Neural progenitor cell (in vitro differentiated cells): ENCODE data around the gene TBC1D2. TPM values are rescaled to one million over a fixed set of nuclear protein-coding genes. Genes with fewer than 3 reads are reported as not detected.
A peak's percentile ranks its signal among the peaks of the same experiment; 100 is the strongest.

Experiments
- DNase-seq: peaks from one replicate; pipeline ENCODE4 v3.0.0-alpha.2; 2016; ENCODE audit warnings: low spot score
- H2AFZ ChIP-seq: fragments of 200-600 bp; sonication (generic); replicated peaks from 2 replicates; pipeline ENCODE4 v1.6.1; 2016; ENCODE audit warnings: antibody characterized with exemption
- H3F3A ChIP-seq: fragments of 200-600 bp; sonication (generic); 2 replicates; pipeline ENCODE4 v1.6.1; 2016; ENCODE audit warnings: antibody characterized with exemption, low read depth
- H3K27ac ChIP-seq: fragments of 200-600 bp; sonication (generic); 2 replicates; pipeline ENCODE4 v1.5.1; 2016; ENCODE audit warnings: mild to moderate bottlenecking
- H3K27me3 ChIP-seq: fragments of 200-600 bp; sonication (generic); 2 replicates; pipeline ENCODE4 v1.6.1; 2016; ENCODE audit warnings: mild to moderate bottlenecking, moderate library complexity
- H3K36me3 ChIP-seq: fragments of 200-600 bp; sonication (generic); 2 replicates; pipeline ENCODE4 v1.5.1; 2016
- H3K4me1 ChIP-seq: fragments of 200-600 bp; sonication (generic); 2 replicates; pipeline ENCODE4 v1.6.1; 2016; ENCODE audit warnings: mixed run types
- H3K4me2 ChIP-seq: fragments of 200-600 bp; sonication (generic); 2 replicates; pipeline ENCODE4 v1.6.1; 2016
- H3K4me3 ChIP-seq: fragments of 200-600 bp; sonication (generic); 2 replicates; pipeline ENCODE4 v1.5.1; 2016
- H3K79me2 ChIP-seq: fragments of 200-600 bp; sonication (generic); 2 replicates; pipeline ENCODE4 v1.6.1; 2016; ENCODE audit warnings: low read depth
- H3K9ac ChIP-seq: fragments of 200-600 bp; sonication (generic); 2 replicates; pipeline ENCODE4 v1.6.1; 2016
- H3K9me3 ChIP-seq: fragments of 200-600 bp; sonication (generic); 2 replicates; pipeline ENCODE4 v1.5.1; 2016; ENCODE audit warnings: low read depth
- H4K20me1 ChIP-seq: fragments of 200-600 bp; sonication (generic); 2 replicates; pipeline ENCODE4 v1.6.1; 2016; ENCODE audit warnings: low read depth
- H3K27ac Mint-ChIP-seq: 3 replicates; pipeline ENCODE4 v1.8.0; 2021; ENCODE audit warnings: mixed read lengths
- H3K27me3 Mint-ChIP-seq: 2 replicates; pipeline ENCODE4 v1.8.0; 2022; ENCODE audit warnings: low read depth, mild to moderate bottlenecking, inconsistent platforms, moderate library complexity, mixed read lengths; ENCODE audit not compliant: insufficient read depth
- H3K36me3 Mint-ChIP-seq: 3 replicates; pipeline ENCODE4 v1.8.0; 2021; ENCODE audit warnings: mixed read lengths
- H3K4me1 Mint-ChIP-seq: 3 replicates; pipeline ENCODE4 v1.8.0; 2021; ENCODE audit warnings: mixed read lengths
- H3K4me3 Mint-ChIP-seq: 3 replicates; pipeline ENCODE4 v1.8.0; 2021; ENCODE audit warnings: mild to moderate bottlenecking, moderate library complexity, mixed read lengths
- H3K9me3 Mint-ChIP-seq: 3 replicates; pipeline ENCODE4 v1.8.0; 2020; ENCODE audit warnings: mixed read lengths
- CTCF ChIP-seq: fragments of 200-600 bp; sonication (generic); IDR thresholded peaks from 2 replicates; pipeline ENCODE4 v1.5.1; 2017; ENCODE audit warnings: antibody characterized with exemption, mild to moderate bottlenecking
- EZH2 ChIP-seq: fragments of 200-600 bp; sonication (generic); IDR thresholded peaks from 2 replicates; pipeline ENCODE4 v1.6.1; 2017; ENCODE audit warnings: antibody characterized with exemption, mild to moderate bottlenecking, moderate library complexity
- EZH2phosphoT487 ChIP-seq: fragments of 200-600 bp; sonication (generic); IDR thresholded peaks from 2 replicates; pipeline ENCODE4 v1.6.1; 2017; ENCODE audit warnings: antibody characterized with exemption
- total RNA-seq: library from RNA; depleted of rRNA; stranded (reverse); fragments of >200 nt; gene quantifications from 2 replicates; pipeline ENCODE4 v1.2.3, GENCODE V29; 2015; ENCODE audit warnings: low replicate concordance

TBC1D2 gene
- total RNA-seq, 1 donor from 2014 or later: 0.41 TPM

- Mint-ChIP-seq H3K4me1 (peaks cover 8% of the 10 kb centered on the region), H3K4me3 (peak overlapping the region; percentile 85), H3K9me3 (no peaks in the 10 kb centered on the region), H3K36me3 (no peaks in the 10 kb centered on the region), H3K27ac (peak overlapping the region; percentile 31), H3K27me3 (peaks cover 14% of the 10 kb centered on the region)
- H4K20me1 ChIP-seq: no peaks in the 10 kb centered on the region
- DNase-seq: peak; percentile 21
- peak overlapping the region; percentile 87 for H3K4me2 ChIP-seq
- no peak overlapping the region for H3K9ac ChIP-seq
- H3K9me3 ChIP-seq: no peaks in the 10 kb centered on the region
- H3F3A ChIP-seq: peaks cover 16% of the 10 kb centered on the region
- TF ChIP-seq CTCF (no peak), EZH2 (no peak), EZH2phosphoT487 (no peak)
- no peaks in the 10 kb centered on the region for H3K79me2 ChIP-seq
- peaks cover 21% of the 10 kb centered on the region for H3K27me3 ChIP-seq
- peaks cover 9% of the 10 kb centered on the region for H3K4me1 ChIP-seq
- H3K27ac ChIP-seq: no peak overlapping the region
- peak overlapping the region; percentile 76 for H3K4me3 ChIP-seq
- no peaks in the 10 kb centered on the region for H3K36me3 ChIP-seq
- peak overlapping the region; percentile 96 for H2AFZ ChIP-seq
Observed at GRCh38 chr9:98256756-98257155, 1.3 kb upstream of the TBC1D2 start.

GRCh38 chr9:98255061-98255577, 330 bp downstream of the TBC1D2 start:
- Mint-ChIP-seq H3K27me3 (peaks cover 14% of the 10 kb centered on the region), H3K9me3 (no peaks in the 10 kb centered on the region)
- H4K20me1 ChIP-seq: no peaks in the 10 kb centered on the region

GRCh38 chr9:98254228-98255060, 1.0 kb downstream of the TBC1D2 start:
- H3K9me3 Mint-ChIP-seq: no peaks in the 10 kb centered on the region
- Histone ChIP-seq H3K4me2 (peak overlapping the region; percentile 87), H3K27ac (no peak overlapping the region), H3K79me2 (no peaks in the 10 kb centered on the region), H3K9me3 (no peaks in the 10 kb centered on the region), H3K4me3 (peak overlapping the region; percentile 76), H4K20me1 (no peaks in the 10 kb centered on the region), H3K9ac (no peak overlapping the region), H3K4me1 (peaks cover 9% of the 10 kb centered on the region), H3F3A (peaks cover 16% of the 10 kb centered on the region), H2AFZ (peak overlapping the region; percentile 85), H3K36me3 (no peaks in the 10 kb centered on the region), H3K27me3 (peaks cover 21% of the 10 kb centered on the region)
- TF ChIP-seq CTCF (no peak), EZH2phosphoT487 (no peak), EZH2 (no peak)
- no peak overlapping the region for H3K27ac Mint-ChIP-seq
- no peak for DNase-seq
- peaks cover 14% of the 10 kb centered on the region for H3K27me3 Mint-ChIP-seq
- peaks cover 8% of the 10 kb centered on the region for H3K4me1 Mint-ChIP-seq
- no peaks in the 10 kb centered on the region for H3K36me3 Mint-ChIP-seq
- peak overlapping the region; percentile 85 for H3K4me3 Mint-ChIP-seq

More at GRCh38 chr9:98255061-98255577, 330 bp downstream of the TBC1D2 start:
- Histone ChIP-seq H2AFZ (peak overlapping the region; percentile 85), H3K79me2 (no peaks in the 10 kb centered on the region), H3K9ac (no peak overlapping the region), H3K4me2 (peak overlapping the region; percentile 87), H3F3A (peaks cover 16% of the 10 kb centered on the region), H3K4me3 (peak overlapping the region; percentile 76), H3K27ac (no peak overlapping the region), H3K9me3 (no peaks in the 10 kb centered on the region), H3K36me3 (no peaks in the 10 kb centered on the region), H3K27me3 (peaks cover 21% of the 10 kb centered on the region), H3K4me1 (peaks cover 9% of the 10 kb centered on the region)
- Mint-ChIP-seq H3K36me3 (no peaks in the 10 kb centered on the region), H3K27ac (no peak overlapping the region), H3K4me1 (peaks cover 8% of the 10 kb centered on the region), H3K4me3 (peak overlapping the region; percentile 85)
- TF ChIP-seq EZH2phosphoT487 (no peak), EZH2 (no peak), CTCF (no peak)
- DNase-seq: peak; percentile 73
